Spleen (tissue), 7 donors: ENCODE results near the gene FBXO47.

Experiments
- POLR2A ChIP-seq, 3 donors: fragments of 450-650 bp; IDR thresholded peaks; one replicate each; pipeline ENCODE4 v1.5.1; 2017; ENCODE audit warnings: antibody characterized with exemption in 3 of 3, mild to moderate bottlenecking in 1 of 3
- TF ChIP-seq, protein P1 (sequence below), 11 experiments: fragments of 200-600 bp in 7 of 11; fragments of 450-650 bp in 4 of 11; sonication (generic) in 4 of 11; IDR thresholded peaks in 8 of 11; conservative IDR thresholded peaks in 3 of 11; 1 replicate in 7 of 11; 2 replicates in 4 of 11; pipeline versions ENCODE4 v1.4.0 to v1.8.0; 2016 to 2021; ENCODE audit warnings: antibody characterized with exemption in 11 of 11, inconsistent platforms in 4 of 11, mild to moderate bottlenecking in 1 of 11
- donor health status: DM: no; HTN: no; CAD: no; lungs with moderate emphysema.
- donor health status: DM: no; HTN: no; CAD: no.
- donor health status: DM: no; HTN: no; CAD: no.

DNA sequence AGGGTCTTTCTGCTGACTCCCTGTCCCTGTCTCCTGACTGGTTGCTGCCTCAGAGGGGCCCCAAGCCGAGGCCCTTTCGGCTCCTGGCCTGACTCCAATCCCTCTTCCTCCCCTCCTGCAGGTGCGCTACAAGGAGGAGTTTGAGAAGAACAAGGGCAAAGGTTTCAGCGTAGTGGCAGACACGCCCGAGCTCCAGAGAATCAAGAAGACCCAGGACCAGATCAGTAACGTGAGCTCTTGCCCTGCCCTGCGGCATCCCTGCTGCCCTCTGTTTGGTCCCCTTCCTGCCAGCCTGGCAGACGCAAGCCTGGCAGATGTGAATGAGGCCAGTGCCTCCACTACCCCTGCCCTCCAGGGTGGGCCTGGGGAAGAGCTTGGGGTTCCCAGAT is 68.9 kb downstream of the FBXO47 start:
- TF ChIP-seq, protein P1, sequence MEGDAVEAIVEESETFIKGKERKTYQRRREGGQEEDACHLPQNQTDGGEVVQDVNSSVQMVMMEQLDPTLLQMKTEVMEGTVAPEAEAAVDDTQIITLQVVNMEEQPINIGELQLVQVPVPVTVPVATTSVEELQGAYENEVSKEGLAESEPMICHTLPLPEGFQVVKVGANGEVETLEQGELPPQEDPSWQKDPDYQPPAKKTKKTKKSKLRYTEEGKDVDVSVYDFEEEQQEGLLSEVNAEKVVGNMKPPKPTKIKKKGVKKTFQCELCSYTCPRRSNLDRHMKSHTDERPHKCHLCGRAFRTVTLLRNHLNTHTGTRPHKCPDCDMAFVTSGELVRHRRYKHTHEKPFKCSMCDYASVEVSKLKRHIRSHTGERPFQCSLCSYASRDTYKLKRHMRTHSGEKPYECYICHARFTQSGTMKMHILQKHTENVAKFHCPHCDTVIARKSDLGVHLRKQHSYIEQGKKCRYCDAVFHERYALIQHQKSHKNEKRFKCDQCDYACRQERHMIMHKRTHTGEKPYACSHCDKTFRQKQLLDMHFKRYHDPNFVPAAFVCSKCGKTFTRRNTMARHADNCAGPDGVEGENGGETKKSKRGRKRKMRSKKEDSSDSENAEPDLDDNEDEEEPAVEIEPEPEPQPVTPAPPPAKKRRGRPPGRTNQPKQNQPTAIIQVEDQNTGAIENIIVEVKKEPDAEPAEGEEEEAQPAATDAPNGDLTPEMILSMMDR (IDR thresholded peaks at IDR 0.05 in 8 of 11, conservative IDR thresholded peaks at IDR 0.05 in 3 of 11), result no peak
- TF ChIP-seq POLR2A (IDR thresholded peaks at IDR 0.05), result no peak
